ENCODE measurements around the gene TLCD3B.

TLCD3B gene

DNA sequence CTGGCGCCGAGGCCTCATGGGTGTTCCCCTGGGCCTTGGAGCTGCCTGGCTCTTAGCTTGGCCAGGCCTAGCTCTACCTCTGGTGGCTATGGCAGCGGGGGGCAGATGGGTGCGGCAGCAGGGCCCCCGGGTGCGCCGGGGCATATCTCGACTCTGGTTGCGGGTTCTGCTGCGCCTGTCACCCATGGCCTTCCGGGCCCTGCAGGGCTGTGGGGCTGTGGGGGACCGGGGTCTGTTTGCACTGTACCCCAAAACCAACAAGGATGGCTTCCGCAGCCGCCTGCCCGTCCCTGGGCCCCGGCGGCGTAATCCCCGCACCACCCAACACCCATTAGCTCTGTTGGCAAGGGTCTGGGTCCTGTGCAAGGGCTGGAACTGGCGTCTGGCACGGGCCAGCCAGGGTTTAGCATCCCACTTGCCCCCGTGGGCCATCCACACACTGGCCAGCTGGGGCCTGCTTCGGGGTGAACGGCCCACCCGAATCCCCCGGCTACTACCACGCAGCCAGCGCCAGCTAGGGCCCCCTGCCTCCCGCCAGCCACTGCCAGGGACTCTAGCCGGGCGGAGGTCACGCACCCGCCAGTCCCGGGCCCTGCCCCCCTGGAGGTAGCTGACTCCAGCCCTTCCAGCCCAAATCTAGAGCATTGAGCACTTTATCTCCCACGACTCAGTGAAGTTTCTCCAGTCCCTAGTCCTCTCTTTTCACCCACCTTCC lies 43.5 kb downstream of the TLCD3B start:
- no peak for DNase-seq

DNA sequence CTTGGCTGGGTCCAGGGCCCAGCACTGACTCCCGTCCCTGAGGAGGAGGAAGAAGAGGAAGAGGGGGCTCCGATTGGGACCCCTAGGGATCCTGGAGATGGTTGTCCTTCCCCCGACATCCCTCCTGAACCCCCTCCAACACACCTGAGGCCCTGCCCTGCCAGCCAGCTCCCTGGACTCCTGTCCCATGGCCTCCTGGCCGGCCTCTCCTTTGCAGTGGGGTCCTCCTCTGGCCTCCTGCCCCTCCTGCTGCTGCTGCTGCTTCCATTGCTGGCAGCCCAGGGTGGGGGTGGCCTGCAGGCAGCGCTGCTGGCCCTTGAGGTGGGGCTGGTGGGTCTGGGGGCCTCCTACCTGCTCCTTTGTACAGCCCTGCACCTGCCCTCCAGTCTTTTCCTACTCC lies 44.1 kb downstream of the TLCD3B start:
- no peak for DNase-seq

DNA sequence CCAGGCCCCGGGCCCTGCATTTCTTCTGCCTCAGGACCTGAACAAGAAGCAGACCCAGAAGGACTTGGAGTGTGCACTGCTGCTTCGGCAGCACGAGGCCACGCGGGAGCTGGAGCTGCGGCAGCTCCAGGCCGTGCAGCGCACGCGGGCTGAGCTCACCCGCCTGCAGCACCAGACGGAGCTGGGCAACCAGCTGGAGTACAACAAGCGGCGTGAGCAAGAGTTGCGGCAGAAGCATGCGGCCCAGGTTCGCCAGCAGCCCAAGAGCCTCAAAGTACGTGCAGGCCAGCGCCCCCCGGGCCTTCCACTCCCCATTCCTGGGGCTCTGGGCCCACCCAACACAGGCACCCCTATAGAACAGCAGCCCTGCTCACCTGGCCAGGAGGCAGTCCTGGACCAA lies 44.8 kb downstream of the TLCD3B start:
- no peak for DNase-seq

DNA sequence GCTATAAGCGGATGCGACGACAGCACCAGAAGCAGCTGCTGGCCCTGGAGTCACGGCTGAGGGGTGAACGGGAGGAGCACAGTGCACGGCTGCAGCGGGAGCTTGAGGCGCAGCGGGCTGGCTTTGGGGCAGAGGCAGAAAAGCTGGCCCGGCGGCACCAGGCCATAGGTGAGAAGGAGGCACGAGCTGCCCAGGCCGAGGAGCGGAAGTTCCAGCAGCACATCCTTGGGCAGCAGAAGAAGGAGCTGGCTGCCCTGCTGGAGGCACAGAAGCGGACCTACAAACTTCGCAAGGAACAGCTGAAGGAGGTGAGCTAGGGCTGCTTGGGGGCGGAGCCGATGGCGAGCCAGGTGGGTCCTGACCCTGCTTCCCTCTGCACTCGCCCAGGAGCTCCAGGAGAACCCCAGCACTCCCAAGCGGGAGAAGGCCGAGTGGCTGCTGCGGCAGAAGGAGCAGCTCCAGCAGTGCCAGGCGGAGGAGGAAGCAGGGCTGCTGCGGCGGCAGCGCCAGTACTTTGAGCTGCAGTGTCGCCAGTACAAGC lies 45.7 kb downstream of the TLCD3B start:
- DNase-seq: no peak

DNA sequence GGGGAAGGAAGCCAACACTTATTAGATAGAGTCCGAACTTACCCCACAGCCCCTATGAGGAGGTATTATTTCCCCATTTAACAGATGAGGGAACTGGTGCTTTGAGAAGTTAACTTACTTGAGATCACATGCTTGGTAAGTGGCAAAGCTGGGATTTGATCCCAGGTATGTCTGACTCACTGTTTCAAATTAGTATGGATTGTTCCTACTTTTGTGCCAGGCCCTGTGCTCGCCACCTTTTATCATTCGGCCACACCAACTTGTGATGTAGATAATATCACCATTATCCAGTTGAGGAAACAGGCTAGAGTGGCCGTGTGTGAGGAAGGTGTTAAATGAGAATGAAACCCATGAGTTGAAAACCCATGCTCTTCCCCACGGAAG lies 46.3 kb downstream of the TLCD3B start:
- no peak for DNase-seq

DNA sequence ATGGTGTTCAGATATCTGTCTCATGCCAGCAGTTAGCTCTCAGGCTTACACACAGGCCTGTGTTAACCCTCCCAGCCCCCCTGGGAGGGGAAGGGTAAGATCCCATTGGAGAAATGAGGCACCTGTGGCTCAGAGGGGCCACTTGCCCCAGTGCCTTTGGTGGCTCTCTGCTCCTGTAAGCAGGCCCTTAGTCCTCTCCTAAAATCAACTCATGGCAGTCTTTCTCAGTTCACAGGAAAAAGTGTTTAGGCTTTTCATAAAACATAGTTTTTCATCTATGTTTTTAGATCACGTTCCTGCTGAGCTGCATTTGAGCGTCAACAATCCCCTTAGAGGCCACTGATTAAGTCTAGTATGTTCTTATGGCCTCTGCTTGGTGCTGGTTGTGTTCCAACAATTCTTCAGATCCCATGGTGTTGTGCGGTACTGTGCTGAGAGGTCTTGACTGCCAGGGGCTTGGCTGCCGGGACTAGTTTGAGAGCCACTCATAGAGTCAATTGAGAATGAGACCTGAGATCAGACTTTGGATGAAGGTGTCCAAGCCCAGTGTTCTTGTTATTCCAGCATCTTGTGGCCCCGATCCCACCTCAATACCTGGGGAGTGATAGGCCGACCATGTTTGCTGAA lies 46.8 kb downstream of the TLCD3B start:
- no peak for DNase-seq

DNA sequence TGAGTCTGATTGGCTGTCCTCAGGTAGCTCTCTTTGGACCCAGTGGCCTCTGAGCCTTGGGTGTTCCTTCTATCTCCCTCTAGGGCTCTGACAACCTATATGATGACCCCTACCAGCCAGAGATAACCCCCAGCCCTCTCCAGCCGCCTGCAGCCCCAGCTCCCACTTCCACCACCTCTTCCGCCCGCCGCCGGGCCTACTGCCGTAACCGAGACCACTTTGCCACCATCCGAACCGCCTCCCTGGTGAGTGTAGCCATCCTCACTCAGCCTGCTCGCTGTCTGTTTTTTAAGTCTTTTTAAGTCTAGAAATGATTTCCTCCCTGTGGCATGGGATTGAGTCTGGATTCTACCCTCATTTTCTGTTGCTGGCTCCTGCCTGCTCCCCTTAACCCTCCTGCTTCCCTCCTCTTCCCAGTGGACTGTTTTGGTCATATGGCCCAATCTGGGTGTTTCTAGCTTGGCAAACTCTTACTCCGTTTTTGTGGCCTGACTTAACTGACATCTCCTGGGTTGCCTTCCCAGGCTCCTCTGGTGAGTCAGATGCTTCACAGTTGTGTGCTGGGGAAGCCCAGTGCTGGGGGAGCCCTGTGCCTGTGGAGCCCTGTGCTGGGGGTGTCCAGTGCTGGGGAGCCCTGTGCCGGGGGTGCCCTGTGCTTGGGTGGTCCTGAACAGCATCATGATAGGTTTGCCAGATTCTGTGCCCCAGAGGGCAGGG lies 47.5 kb downstream of the TLCD3B start:
- no peak for DNase-seq

DNA sequence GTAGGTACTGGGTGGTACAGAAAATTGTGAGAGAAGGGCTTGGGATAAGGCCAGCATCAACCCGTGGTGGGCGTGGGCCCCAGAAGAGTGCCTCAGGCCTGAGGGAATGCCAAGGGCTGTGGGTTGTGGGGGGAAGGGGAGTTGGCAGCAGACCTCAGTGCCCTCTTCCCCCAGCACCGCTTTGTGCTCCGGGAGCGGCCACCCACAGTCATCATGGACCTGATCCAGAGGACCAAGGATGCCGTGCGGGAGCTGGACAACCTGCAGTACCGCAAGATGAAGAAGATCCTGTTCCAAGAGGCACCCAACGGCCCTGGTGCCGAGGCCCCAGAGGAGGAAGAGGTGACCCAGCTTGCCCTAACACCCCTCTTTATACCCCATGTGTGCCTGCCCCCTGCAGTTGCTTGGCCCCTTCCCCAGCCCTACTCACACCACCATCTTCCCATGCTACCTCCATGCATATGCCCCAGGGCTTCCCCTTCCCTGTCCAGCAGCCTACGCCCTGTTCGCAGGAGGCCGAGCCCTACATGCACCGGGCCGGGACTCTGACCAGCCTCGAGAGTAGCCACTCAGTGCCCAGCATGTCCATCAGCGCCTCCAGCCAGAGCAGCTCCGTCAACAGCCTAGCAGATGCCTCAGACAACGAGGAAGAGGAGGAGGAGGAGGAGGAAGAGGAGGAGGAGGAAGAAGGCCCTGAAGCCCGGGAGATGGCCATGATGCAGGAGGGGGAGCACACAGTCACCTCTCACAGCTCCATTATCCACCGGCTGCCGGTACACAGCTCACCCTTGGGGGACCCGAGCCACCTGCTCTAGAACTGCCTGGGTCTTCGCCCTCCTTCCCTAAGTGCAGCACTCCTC lies 48.3 kb downstream of the TLCD3B start:
- DNase-seq: no peak

DNA sequence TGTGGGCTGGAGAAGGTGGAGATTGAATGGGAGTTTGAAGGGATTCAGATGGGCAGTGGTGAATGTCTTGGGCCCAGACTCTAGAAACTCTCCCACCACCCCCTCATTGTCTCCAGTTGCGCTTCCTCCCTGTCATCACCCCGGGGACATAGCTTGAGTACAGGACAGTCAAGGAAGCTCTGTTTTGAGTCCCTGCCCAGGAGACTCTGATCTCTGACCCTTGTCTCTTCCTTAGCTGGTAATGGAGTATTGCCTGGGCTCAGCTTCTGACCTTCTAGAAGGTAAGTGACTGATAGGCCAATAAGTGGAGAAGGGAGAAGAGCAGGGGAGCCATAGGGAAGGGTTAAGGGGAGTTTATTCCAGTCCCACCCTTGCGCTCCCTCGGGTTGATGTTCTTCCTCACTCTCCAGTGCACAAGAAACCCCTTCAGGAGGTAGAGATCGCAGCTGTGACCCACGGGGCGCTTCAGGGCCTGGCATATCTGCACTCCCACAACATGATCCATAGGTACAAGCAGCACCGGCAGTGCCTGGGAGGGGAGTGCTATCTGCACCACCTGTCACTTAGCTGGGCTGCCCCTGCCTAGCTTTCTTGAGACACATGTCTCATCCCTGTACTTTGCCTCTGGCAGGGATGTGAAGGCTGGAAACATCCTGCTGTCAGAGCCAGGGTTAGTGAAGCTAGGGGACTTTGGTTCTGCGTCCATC lies 52.4 kb downstream of the TLCD3B start:
- no peak for DNase-seq

DNA sequence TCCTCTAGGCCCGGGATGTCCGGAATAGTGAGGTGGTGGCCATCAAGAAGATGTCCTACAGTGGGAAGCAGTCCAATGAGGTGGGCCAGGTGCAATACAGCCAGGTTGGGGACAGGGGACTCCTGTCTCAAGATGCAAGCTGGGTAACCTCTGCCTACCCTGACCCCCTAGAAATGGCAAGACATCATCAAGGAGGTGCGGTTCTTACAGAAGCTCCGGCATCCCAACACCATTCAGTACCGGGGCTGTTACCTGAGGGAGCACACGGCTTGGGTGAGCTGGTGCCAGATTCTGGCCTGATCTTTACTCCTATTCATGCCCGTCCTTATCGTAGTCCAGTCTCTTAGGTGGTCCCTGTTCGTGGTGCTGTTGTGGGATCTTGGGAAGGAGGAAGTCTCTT lies 53.0 kb downstream of the TLCD3B start:
- no peak for DNase-seq

DNA sequence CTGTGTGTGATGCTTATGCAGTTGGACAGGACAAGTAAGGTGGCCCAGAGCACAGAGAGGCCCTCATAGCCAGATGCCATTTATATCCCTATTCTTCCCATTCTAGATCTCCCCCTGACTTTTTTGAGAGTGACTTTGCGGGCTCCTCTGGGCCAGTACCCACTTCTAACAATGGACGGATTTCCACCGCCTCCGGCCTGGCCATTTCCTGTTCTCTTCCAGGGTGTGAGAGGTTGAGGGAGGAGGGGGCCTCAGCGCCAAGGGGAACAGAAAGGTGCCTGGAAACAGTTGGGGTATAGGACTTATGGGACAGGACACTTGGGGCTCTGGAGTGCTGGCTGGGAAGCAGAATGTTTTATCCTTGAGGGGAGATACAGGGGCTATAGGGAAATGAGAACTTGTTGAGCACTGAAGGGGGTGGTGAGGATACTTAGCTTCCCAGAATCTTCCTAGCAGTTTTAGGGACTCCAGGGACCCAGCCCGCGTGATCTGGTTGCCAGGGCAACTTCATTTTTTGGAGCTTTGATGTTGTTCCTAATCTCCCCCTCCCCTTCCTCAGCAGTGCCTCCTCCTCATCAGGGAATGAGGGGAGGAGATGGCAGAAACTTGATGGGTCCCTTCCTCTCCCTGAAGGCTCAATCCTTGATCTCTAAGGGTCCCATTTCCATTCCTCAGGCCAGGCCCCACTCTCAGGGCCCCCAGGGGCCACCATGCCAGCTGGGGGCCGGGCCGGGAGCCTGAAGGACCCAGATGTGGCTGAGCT lies 53.8 kb downstream of the TLCD3B start:
- no peak for DNase-seq

DNA sequence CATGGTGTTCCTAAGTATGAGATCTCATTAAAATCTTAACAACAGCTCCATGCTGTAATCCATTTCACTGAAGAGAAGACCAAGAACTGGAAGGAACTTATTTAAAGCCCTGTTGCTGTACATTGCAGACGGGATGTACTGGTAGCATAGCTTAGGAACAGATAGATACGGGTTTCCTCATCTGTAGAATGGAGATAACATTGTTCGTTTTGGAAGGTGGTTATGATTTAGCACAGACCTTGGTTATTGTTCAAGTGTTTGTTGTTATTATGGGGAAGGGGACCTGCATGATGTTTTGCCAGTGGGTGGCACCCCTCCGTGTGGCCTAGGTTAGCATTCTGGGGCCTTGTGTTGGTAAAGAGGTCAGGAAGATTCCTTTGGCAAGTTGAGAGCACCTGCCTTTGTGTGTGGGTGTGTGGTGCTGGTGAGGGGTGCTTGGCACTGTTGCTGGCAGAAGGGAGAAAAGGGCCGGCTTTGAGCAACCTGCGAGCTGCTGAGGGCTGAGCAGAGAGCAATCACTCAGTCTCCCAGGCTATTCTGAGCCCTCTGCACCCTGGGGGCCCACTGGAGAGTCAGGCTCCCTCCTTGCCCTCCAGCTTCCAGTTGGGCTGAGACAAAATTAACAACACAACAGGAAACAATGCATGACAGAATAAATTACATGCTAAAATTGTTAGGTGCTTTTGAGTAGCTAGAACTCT lies 55.1 kb downstream of the TLCD3B start:
- DNase-seq: no peak

DNA sequence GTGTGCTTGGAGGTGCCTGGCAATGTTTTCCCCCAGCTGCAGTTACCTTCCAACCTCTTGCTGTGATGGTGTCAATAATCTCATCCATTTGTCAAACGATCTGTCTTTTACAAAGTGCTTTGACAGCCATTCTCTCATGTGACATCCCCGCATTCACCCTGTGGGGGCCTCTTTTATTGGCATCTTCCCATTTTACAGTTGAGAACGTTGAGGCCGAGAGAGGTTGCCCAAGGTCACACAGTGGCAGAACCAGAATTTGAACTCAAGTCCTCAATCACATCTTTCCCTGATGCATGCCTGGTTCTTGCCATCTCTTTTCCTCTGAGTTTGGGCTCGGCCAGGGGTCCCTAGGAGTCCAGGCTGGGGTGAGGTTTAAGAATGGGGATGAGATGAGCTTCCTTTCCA lies 55.9 kb downstream of the TLCD3B start:
- no peak for DNase-seq

Measured in midbrain (tissue), 1 donor.